Activated CD8-positive, alpha-beta memory T cell treated with anti-CD3 and anti-CD28 coated beads, Interleukin-2, amount 50 U/mL, for 1 hour (primary cell): ENCODE results near the gene ADCY2.
A peak's percentile ranks its signal among the peaks of the same experiment; 100 is the strongest.

Source experiments
- DNase-seq: peaks from one replicate; pipeline ENCODE4 v3.0.0-alpha.2; 2020; ENCODE audit errors: extremely low read depth

ADCY2 gene

DNA sequence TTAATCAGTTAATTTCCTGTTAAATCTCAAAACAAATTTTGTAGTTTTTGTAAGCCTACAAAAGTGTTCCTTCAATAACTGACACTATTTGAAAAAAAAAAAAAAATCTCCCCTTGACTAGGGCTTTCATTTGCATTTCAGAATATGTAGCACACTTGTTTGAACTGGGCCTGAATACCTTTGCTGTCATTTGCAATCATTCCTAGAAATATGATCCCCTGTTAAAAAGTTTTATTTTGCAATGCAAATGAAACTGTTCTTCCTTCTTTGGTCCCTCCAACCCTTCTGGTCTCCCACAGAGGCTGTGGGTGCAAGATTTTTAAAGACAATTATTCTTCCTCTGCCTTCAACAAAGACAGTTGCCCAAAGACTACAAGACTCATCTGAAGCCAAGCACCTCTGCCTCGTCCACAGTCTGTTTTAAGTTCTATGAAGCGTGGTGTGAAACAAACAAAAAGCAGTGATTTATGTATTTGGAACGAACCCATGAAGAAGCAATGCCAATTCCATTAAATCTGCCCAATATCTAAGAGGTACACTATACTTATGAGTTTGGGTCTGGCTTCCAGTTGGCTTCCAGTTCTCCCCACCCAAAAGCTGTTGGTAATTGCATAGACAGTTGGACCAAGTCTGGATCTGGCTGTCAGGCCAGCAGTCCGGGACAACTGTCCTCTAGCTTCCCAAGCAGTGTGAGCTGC, 388.9 kb downstream of the ADCY2 start:
- DNase-seq = no peak

DNA sequence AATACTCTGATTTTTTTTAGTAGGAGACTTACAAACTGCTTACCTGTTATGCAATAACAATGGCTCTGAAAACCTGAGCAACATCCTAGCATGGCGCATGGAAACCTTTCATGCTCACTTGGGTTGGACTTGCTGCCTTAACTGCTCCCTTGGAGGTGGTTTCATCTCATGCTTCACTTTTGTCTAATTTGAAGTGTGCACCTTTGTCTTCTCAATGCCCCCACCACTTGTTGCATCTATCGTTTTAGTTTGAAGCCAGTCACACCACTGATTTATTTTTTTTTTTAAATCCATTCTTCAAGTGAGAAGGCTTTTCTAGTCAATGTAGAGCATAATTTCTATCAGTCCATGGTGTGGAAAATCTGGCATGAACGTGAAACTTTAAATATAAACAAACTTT, 391.8 kb downstream of the ADCY2 start:
- no peak for DNase-seq

DNA sequence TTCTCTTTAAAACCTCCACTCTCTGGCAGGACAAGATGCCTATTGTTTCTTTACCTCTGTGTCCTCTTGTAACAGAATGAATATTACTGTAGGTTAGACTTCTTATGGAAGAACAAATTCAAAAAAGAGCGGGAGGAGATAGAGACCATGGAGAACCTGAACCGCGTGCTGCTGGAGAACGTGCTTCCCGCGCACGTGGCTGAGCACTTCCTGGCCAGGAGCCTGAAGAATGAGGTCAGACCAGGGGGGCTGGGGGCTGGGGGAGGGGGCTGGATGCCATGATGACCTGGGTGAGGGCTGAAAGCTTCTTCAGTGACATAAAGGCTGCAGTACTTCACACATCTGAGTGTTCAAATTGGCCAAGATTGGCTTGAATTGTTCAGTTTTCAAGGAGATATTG, 393.6 kb downstream of the ADCY2 start:
- no peak for DNase-seq

DNA sequence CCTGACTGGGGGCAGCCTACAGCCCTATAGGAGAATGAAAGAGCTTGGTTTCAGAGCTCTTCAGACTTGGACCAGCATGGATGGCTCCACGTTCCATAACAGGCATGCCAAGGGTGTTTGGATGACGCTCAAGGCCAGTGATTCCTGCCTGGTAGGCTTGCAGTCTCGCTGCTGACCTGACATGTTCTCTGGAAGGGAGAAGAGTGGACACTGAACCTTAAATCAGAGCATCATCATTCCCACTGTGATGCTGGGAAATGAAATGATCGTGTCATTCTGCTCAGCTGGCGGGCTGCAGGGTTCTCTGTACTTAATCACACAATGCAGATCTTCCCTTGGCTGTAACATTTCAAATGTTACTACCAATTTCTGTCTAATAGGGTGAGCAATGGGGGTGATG, 398.0 kb downstream of the ADCY2 start:
- DNase-seq = no peak

DNA sequence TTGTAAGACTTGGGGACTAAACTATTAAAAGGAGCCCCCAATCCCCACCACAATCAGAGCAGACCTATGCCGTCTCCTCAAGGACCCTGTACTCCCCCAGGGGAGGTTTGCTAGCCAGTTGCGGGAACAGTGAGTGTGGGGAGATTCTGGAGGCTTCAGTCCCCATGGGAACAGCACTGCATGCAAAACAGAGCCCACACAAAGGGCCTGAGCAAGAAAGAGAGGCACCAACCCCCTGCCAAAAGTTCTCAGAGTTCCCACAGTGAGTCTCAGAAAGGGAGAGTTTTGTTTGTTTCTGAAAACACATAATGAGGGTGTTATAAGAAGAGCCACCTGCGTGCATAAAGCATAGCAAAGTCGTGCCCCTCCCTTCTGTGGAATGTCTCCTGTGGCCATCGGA, 398.4 kb downstream of the ADCY2 start:
- DNase-seq = no peak

DNA sequence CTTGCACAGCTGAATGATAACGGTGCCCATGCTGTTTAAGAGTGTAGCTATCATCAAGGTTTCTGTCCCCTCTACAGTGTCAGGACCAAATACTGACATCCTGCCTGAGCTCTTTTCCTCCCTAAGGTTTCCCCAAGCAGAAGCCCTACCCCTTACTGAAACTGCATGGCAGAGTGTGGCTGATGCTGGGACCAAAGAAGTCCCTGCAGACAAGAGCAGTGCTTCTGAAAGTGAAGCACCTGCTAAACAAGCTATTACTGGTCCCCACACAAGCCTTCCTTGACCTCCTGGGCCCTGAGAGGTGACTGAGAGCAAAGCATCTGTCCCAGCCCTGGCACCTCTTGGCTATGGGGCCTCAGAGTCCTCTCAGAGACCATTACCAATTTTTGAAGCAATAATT, 398.9 kb downstream of the ADCY2 start:
- no peak for DNase-seq

DNA sequence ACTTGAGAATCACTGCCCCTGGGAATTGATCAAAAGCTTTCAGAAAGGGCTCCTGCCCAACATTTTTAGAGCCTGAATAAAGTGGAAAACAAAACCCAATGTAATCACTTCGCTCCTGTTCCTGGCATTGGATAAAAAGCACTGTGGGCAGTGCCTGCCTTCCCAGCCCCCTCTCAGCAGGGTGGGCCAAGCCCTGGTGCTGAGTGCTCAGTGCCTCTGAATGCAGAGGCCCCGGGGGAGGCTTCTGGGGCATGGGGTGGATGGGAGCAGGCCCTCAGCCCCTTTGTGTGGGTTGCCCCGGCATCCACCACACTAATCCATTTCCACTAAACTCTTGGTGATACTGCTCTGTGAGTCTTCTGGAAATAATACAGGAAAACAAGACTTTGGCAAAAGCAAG, 399.4 kb downstream of the ADCY2 start:
- DNase-seq = no peak

DNA sequence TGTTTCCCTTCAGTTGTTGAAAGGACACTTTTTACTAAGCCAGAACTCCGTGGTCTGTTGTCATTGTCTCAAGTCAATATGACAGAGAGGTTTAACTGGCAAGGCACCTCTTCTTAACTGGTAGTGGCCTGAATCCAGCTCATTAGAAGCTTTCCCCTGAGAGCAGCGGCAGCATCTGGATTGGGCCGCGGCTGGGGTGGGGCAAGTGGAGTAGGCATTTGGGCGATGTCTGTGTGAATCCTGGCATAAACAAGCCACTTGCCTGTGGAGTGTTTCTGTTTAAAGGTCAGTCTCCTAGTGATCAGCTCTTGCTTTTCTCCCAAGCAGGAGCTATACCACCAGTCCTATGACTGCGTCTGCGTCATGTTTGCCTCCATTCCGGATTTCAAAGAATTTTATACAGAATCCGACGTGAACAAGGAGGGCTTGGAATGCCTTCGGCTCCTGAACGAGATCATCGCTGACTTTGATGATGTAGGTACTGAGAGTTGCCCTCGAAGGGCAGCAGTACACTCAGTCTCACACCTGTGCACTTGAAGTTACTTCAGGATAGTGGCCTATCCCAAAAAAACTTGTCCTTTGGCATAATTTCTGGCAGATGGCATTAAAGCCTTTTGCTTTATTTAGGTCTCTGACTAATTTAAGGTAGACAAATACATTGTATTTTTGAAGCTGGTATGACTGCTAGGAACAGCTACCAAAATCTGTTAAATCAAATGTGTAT, 406.1 kb downstream of the ADCY2 start:
- no peak for DNase-seq

DNA sequence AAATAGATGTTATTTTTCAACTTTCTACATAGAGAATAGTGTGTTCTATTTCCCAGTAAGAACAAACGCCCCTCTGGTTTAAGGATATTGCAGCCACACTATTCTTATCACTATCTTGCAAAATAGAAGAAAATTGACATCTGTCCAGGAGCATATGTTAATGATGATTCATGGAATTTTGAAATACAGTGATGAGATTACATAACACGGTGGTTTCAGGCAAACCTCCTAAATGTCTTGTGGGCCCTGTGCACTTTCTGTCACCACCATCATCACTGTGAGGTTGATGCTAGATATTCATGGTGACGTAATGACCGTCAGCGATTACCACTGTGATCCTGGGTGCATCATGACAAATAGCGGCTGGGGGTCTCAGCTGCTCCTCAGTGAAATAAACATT, 406.9 kb downstream of the ADCY2 start:
- no peak for DNase-seq

DNA sequence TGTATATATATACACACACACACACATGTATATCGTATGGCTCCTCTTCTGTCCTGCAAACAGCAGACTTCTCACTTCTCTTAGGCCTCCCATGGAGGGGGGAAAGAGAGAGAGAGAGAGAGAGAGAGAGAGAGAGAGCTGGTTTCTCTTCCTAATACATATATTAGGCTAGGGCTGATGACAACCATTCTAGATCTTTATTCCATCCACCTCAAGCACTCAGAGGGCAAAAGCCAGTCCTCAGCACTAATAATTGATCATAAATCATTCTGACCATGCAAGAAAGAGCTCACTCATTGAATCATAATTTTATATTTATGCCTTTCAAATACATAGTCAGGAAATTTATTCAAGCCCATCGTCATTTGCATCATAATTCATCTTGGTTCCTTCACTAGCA, 408.0 kb downstream of the ADCY2 start:
- DNase-seq = no peak

DNA sequence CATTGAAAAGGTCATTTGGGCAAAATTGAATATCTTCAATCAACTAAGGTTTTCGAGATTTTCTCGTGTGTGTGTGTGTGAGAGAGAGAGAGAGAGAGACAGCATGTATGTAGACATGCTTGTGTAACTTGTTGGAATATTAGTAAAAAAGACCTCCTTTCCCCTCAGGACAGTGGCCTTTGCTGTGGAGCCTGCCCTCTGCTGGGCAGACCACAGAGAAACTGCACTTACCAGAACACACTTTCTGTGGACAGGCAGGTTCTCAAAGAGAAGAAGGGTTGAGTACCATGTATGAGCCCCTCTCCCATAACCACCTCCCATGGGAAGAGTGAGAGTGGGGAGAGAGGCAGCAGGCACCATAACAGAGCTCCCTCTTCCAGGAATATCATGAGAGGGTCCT, 409.4 kb downstream of the ADCY2 start:
- DNase-seq = no peak

DNA sequence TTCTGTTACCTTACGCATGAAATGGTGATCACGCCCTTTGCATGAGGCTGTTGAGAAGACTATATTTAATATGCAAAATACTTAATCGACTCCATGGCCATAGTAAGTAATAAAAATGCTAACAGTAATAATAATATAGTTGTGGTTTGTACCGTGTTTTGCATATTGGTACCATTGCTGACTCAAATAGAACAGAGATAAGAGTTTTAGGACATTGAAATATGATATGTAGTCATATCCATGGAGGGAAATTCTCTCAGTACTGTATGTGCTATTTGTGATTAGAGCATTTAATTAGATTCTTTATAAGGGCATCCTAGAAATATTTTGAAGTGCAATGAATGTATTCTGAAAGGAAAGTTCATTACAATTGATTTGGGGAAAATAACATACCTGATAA, 413.1 kb downstream of the ADCY2 start:
- no peak for DNase-seq

DNA sequence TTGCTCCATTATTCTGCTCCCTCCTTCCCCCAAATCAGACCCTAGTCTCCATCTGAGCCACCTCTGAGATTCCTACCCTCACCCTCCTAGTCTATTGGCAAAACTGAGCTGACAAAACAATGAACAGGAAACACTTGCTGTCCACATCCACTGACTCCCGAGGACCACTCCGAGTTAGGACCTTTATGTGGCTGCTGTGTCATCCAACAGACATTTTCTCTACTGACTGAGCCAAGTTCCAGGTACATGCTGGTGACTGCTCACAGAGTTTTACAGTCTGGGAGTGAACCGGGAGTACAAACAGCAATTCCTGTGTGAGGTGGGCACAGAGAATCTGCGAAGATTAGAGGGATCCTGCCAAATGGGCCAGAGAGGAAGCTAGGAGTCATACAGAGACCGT, 415.8 kb downstream of the ADCY2 start:
- DNase-seq = no peak

DNA sequence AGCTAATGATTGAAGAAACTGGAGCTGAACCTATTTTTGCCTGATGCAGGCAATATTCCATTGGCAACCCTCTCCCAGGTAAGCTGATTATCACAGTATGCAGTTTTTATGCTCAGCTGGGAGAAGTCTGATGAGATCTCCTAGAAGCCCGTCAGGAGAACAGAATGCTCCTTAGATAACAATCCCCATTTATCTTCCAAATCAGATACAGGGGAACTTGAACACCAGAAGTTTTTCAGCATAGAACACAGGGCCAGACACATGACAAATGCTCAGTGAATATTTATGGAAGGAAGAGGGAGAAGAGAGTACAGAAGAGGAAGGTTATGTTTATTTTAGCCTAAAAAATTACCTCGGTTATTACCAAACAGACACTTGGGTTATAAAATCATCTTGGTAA, 417.1 kb downstream of the ADCY2 start:
- DNase-seq = no peak

DNA sequence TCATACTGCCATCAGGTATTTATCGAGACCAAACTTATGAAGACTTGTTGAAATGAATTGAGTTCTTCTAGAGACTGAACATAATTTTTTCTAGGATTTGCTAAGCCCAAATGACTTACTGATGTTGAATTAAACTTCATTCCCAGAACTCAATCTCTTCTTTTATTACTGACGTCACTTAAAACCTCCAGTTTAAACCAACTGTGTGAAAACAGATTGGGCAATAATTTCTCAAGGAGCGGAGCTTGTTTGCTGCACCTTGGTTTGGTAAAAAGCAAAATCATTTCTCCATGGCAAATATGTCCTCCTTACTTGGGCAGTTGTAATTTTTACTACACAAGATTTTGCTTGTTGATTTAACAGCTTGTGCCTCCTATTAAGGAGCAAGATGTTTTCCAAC, 417.6 kb downstream of the ADCY2 start:
- no peak for DNase-seq

DNA sequence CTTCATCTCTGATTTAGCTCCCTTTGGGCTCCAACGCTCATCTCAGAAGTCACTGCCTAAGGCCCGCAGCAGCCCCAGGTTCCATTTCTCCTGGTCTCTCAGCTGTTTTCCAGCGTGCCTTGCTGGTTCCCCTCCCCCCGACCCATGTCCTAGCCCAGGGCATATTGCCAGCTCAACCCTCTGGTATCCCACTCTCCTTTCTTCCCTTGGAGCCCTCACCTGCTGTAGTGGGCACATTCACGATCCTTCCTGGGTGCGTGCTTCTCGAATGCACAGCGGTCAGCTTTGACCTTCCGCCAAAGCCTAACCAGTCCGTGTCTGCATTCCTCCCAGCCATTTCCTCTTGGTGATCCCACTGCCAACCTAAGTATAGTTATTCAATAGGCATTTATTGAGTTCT, 418.9 kb downstream of the ADCY2 start:
- no peak for DNase-seq

DNA sequence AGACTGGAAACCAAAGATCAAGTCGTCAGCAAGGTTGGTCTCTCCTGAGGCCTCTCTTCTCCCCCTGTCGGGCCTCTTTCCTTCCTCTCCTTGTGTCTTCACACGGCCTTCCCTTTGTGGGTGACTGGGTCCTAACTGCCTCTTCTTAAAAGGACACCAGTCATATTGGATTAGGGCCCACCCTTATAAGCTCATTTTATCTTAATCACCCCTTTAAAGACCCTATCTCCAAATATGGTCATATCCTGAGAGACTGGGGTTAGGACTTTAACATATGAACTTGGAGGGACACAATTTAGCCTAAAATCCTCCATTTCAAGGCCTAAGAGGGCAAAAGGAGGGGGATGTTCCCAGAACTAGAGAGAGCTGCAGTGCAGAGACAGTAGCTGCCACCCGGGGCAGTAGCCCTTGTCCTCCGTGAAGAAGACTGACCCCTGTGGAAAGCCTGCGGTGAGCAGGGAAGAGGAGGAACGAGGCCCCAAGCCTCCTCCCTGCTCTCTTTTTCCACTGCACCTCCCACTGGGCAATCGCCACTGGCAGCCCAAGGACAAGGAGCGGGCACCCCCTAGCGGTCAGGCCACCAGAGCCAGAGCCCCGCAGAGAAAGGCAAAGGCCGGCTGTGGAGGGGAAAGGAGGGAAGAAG, 420.1 kb downstream of the ADCY2 start:
- DNase-seq = peak; percentile 5

DNA sequence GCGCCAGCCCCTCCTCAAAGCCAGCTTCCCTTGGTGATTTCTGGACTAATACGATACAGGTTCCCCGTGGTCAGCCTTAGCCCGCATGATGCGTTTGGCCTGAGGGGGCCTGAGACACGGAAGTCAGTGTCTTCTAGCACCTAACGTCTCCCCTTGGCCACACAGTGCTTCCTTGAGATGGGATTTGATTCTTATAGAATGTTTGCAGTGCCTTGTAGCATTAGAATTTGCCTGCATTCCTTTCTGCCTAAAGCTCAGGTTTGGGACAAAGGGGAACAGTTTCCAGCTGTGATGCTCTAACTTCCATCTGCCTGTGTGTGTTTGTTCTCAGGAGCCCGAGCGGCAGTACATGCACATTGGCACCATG, 420.6 kb downstream of the ADCY2 start:
- no peak for DNase-seq

DNA sequence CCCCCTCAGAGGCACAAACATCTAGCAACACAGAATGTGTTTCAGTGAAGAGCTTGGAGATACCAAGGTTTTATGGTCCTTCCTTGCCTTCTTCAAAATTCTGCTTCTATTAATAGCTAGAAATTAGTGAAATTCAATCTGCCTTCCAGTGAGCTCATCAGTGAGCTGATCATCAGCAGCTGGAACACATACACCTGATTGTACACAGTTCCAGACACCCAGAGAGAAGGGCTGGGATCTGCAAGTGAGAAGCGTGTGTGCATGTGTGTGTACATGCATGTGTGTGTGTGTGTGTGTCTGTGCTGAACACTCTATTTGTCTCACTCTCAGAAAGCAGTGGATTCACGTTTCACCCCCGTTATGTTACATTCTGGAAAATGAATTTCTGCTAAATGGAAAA, 426.5 kb downstream of the ADCY2 start:
- DNase-seq = no peak

DNA sequence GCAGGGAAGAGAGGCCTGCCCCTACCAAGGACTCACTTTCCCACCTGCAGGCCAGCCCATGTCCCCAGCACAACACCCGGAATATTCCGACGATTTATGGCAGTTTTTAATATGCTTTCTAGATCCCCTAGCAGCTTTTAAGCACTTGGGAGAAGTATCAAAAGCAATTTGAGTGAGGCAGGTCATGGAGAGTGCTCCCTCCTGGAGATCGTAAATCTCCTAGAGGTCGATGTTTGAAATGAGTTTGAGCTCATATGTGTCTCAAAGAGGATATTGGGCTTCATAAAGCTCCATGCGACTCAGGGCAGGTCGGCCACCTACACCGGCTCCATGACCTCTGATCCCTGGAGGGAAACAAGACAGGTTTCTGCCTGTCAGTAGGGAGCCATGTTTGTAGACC, 427.7 kb downstream of the ADCY2 start:
- DNase-seq = no peak

DNA sequence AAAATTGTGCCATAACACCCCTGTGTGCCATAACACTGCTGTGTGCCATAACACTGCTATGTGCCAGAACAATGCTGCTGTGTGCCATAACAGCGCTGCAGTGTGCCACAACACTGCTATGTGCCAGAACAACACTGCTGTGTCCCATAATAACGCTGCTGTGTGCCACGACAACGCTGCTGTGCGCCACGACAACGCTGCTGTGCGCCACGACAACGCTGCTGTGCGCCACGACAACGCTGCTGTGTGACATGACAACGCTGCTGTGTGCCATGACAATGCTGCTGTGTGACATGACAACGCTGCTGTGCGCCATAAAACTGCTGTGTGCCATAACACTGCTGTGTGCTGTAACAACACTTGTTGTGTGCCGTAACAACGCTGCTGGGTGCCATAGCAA, 429.1 kb downstream of the ADCY2 start:
- DNase-seq = no peak

DNA sequence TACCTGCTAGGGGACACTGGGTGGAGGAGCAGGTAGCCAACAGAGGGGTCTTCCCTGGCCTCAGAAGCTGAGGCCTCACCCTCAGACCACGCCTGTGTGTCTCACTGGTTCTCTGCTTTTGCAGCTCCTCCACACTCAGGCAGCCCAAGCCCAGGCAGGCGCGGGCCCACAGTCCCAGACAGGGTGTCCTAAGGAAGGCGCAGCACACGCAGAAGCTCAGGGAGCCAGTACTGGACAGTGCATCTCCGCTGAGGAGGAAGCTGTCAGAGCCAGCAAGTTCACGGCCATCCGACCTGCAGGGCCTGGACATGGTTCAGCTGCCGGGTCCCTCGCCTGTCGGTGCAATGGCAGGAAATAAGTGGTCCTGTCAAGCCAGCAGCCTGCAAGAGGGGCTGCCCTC, 429.7 kb downstream of the ADCY2 start:
- no peak for DNase-seq

DNA sequence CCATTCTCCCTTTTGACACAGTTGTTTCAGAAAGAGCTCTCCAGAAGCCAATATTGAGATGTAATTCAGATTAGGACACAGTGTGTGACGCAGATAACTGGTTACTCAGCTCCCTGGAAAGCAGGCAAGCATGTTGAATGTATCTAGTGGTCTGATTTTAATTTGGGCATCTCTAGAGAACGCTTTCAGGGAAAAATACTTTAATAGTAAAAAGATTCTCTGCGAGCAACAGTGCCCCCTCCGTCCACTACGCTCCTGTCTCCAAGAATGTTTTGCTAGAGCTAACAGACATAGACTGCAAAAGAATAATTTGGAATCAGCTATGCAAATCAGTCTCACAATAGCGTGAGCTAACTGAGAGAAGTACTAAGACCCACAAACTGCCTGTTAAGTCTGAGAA, 431.7 kb downstream of the ADCY2 start:
- no peak for DNase-seq
